IMR-90 (cell line): ENCODE results near the gene ESR2. TPM values are rescaled to one million over a fixed set of nuclear protein-coding genes. Genes with fewer than 3 reads are reported as not detected.

Source experiments
- ATAC-seq: fragments of 200-7000 bp; cut with Tn5 transposase; 2 replicates; pipeline ENCODE4 v1.9.1; 2020; ENCODE audit warnings: low read depth, mild to moderate bottlenecking, moderate library complexity
- BruUV-seq: library from RNA; stranded (reverse); fragments of 400-500 nt; replicated peaks from 2 replicates; lab custom pipeline; 2021; lab: Mats Ljungman, UMichigan
- CTCF ChIA-PET: fragments of 300-600 bp; formaldehyde crosslinking; extraction: SDS; loops from one replicate; lab custom pipeline; 2021; ENCODE audit warnings: antibody characterized with exemption; lab: Yijun Ruan, JAX
- POLR2A ChIA-PET: fragments of 300-600 bp; sonication (Branson Sonifier 250); formaldehyde crosslinking; loops from one replicate; lab custom pipeline; 2022; ENCODE audit warnings: antibody characterized with exemption; ENCODE audit not compliant: unreplicated experiment; lab: Charles Lee
- DNase-seq: peaks from one replicate; pipeline ENCODE4 v3.0.0; 2013
- H2AFZ ChIP-seq: replicated peaks from 2 replicates; pipeline ENCODE3; 2013; ENCODE audit warnings: low read length, mild to moderate bottlenecking; ENCODE audit not compliant: poor library complexity
- H2AK5ac ChIP-seq: 2 replicates; pipeline ENCODE4 v1.6.1; 2013; ENCODE audit warnings: low read depth, low read length, inconsistent platforms
- H2AK9ac ChIP-seq: replicated peaks from 2 replicates; pipeline ENCODE3; 2013; ENCODE audit warnings: mild to moderate bottlenecking, low read depth, low read length, moderate library complexity; ENCODE audit not compliant: poor library complexity
- H2BK120ac ChIP-seq: 2 replicates; pipeline ENCODE4 v1.6.1; 2013; ENCODE audit warnings: low read depth, low read length, inconsistent platforms
- H2BK15ac ChIP-seq: 3 replicates; pipeline ENCODE4 v1.6.1; 2013; ENCODE audit warnings: low read depth, low read length, inconsistent platforms
- H2BK20ac ChIP-seq: 2 replicates; pipeline ENCODE4 v1.6.1; 2013; ENCODE audit warnings: low read depth, mild to moderate bottlenecking, inconsistent platforms, low read length, moderate library complexity
- H2BK5ac ChIP-seq: 2 replicates; pipeline ENCODE4 v1.6.1; 2013; ENCODE audit warnings: mild to moderate bottlenecking, low read depth, low read length, inconsistent platforms; ENCODE audit not compliant: poor library complexity, severe bottlenecking
- H3K14ac ChIP-seq: replicated peaks from 2 replicates; pipeline ENCODE4 v1.6.1; 2013; ENCODE audit warnings: low read depth, low read length, inconsistent platforms
- H3K18ac ChIP-seq: 2 replicates; pipeline ENCODE4 v1.6.1; 2013; ENCODE audit warnings: low read depth, low read length, control low read depth
- H3K23ac ChIP-seq: 2 replicates; pipeline ENCODE4 v1.6.1; 2013; ENCODE audit warnings: low read depth, low read length, inconsistent platforms
- H3K27ac ChIP-seq: 2 replicates; pipeline ENCODE4 v1.5.1; 2013; ENCODE audit warnings: mild to moderate bottlenecking, control low read depth, low read length; ENCODE audit not compliant: insufficient read depth
- H3K27me3 ChIP-seq: 2 replicates; pipeline ENCODE4 v1.6.1; 2013; ENCODE audit warnings: low read length; ENCODE audit not compliant: control insufficient read depth, insufficient read depth
- H3K36me3 ChIP-seq: 2 replicates; pipeline ENCODE4 v1.6.1; 2013; ENCODE audit warnings: low read length, mixed read lengths; ENCODE audit not compliant: control insufficient read depth, insufficient read depth
- H3K4ac ChIP-seq: 2 replicates; pipeline ENCODE4 v1.6.1; 2013; ENCODE audit warnings: low read depth, low read length, inconsistent platforms
- H3K4me1 ChIP-seq: 2 replicates; pipeline ENCODE4 v1.6.1; 2013; ENCODE audit warnings: low read length, mixed read lengths; ENCODE audit not compliant: control insufficient read depth, insufficient read depth
- H3K4me2 ChIP-seq: 2 replicates; pipeline ENCODE4 v1.6.1; 2013; ENCODE audit warnings: low read depth, mild to moderate bottlenecking, control low read depth, low read length, moderate library complexity
- H3K4me3 ChIP-seq: 2 replicates; pipeline ENCODE4 v1.5.1; 2013; ENCODE audit warnings: low read depth, mild to moderate bottlenecking, control low read depth, low read length, moderate library complexity; ENCODE audit not compliant: insufficient read depth
- H3K56ac ChIP-seq: 2 replicates; pipeline ENCODE4 v1.6.1; 2013; ENCODE audit warnings: low read length, inconsistent platforms; ENCODE audit not compliant: insufficient read depth; ENCODE audit errors: extremely low read depth
- H3K79me1 ChIP-seq, 2 experiments: 2 replicates each; pipeline ENCODE4 v1.6.1; 2013; ENCODE audit warnings: low read length in 2 of 2, inconsistent platforms in 1 of 2, low read depth in 1 of 2
- H3K9ac ChIP-seq: 2 replicates; pipeline ENCODE4 v1.6.1; 2013; ENCODE audit warnings: low read depth, low read length, control low read depth
- H3K9me1 ChIP-seq: 2 replicates; pipeline ENCODE4 v1.6.1; 2013; ENCODE audit warnings: low read length, inconsistent platforms; ENCODE audit not compliant: insufficient read depth
- H3K9me3 ChIP-seq: 2 replicates; pipeline ENCODE4 v1.6.1; 2013; ENCODE audit warnings: low read length; ENCODE audit not compliant: control insufficient read depth, insufficient read depth
- H4K20me1 ChIP-seq: 2 replicates; pipeline ENCODE4 v1.6.1; 2013; ENCODE audit warnings: low read length, inconsistent platforms; ENCODE audit not compliant: insufficient read depth
- H4K5ac ChIP-seq: 2 replicates; pipeline ENCODE4 v1.6.1; 2013; ENCODE audit warnings: mild to moderate bottlenecking, low read depth, low read length, control low read depth
- H4K8ac ChIP-seq, 2 experiments: 2 replicates each; pipeline ENCODE4 v1.6.1; 2013; ENCODE audit warnings: low read depth in 2 of 2, low read length in 2 of 2, control low read depth in 1 of 2, inconsistent platforms in 1 of 2
- H4K91ac ChIP-seq: 2 replicates; pipeline ENCODE4 v1.6.1; 2013; ENCODE audit warnings: low read depth, low read length, inconsistent platforms; ENCODE audit not compliant: insufficient read depth
- BHLHE40 ChIP-seq: fragments of 150-350 bp; IDR thresholded peaks from 2 replicates; pipeline ENCODE4 v1.6.1; 2016; ENCODE audit warnings: mild to moderate bottlenecking, low read depth, low read length
- CEBPB ChIP-seq: IDR thresholded peaks from 2 replicates; pipeline ENCODE4 v1.6.1; 2012; ENCODE audit warnings: low read depth, low read length, improper control_type of control experiment
- CHD1 ChIP-seq: IDR thresholded peaks from 2 replicates; pipeline ENCODE4 v1.6.1; 2012; ENCODE audit warnings: low read depth, low read length, improper control_type of control experiment
- ELK1 ChIP-seq: fragments of 150-350 bp; IDR thresholded peaks from 2 replicates; pipeline ENCODE4 v1.6.1; 2016; ENCODE audit warnings: low read depth, mild to moderate bottlenecking, low read length, moderate library complexity, borderline replicate concordance
- FOS ChIP-seq: fragments of 150-350 bp; IDR thresholded peaks from 2 replicates; pipeline ENCODE4 v1.6.1; 2016; ENCODE audit warnings: low read depth, low read length
- MAFK ChIP-seq: IDR thresholded peaks from 2 replicates; pipeline ENCODE4 v1.6.1; 2012; ENCODE audit warnings: low read depth, low read length, improper control_type of control experiment
- MAZ ChIP-seq: IDR thresholded peaks from 2 replicates; pipeline ENCODE4 v1.6.1; 2012; ENCODE audit warnings: low read depth, mild to moderate bottlenecking, low read length, improper control_type of control experiment, moderate library complexity, borderline replicate concordance
- MXI1 ChIP-seq: IDR thresholded peaks from 2 replicates; pipeline ENCODE4 v1.6.1; 2012; ENCODE audit warnings: low read depth, mild to moderate bottlenecking, low read length, moderate library complexity, borderline replicate concordance
- NFE2L2 ChIP-seq: fragments of 150-350 bp; IDR thresholded peaks from 2 replicates; pipeline ENCODE4 v1.6.1; 2016; ENCODE audit warnings: low read depth, mild to moderate bottlenecking, low read length
- POLR2A ChIP-seq: IDR thresholded peaks from 2 replicates; pipeline ENCODE4 v1.6.1; 2012; ENCODE audit warnings: mild to moderate bottlenecking, low read depth, low read length
- RAD21 ChIP-seq: IDR thresholded peaks from 2 replicates; pipeline ENCODE4 v1.6.1; 2012; ENCODE audit warnings: low read length, improper control_type of control experiment
- RCOR1 ChIP-seq: IDR thresholded peaks from 2 replicates; pipeline ENCODE4 v1.6.1; 2012; ENCODE audit warnings: mild to moderate bottlenecking, low read length, improper control_type of control experiment; ENCODE audit not compliant: insufficient replicate concordance
- RFX5 ChIP-seq: IDR thresholded peaks from 2 replicates; pipeline ENCODE4 v1.8.0; 2012; ENCODE audit warnings: low read depth, mild to moderate bottlenecking, low read length, moderate library complexity
- SMC3 ChIP-seq: fragments of 150-350 bp; IDR thresholded peaks from 2 replicates; pipeline ENCODE4 v1.6.1; 2016; ENCODE audit warnings: low read depth, mild to moderate bottlenecking, antibody characterized with exemption, low read length, moderate library complexity
- USF2 ChIP-seq: fragments of 150-350 bp; IDR thresholded peaks from 2 replicates; pipeline ENCODE4 v1.6.1; 2017; ENCODE audit warnings: mild to moderate bottlenecking, antibody characterized with exemption, low read length, low read depth
- WGBS, 2 experiments: methylation state at CpG; one replicate each; pipeline versions ENCODE4 v1.1.5 to v1.1.7; 2013; ENCODE audit warnings: missing lambda C conversion rate in 2 of 2; ENCODE audit not compliant: insufficient read length in 1 of 2; ENCODE audit errors: extremely low coverage in 2 of 2; 5-methylcytosine and 5-hydroxymethylcytosine counted together
- dilution Hi-C: fragments of 300-500 bp; cut with HindIII; formaldehyde crosslinking; loops from one replicate; pipeline ENCODE4 v1.14.3; 2018; ENCODE audit warnings: low sequenced_read_pairs; ENCODE audit not compliant: unreplicated experiment
- in situ Hi-C: fragments of 300-500 bp; cut with MboI; formaldehyde crosslinking; loops from 3 replicates; pipeline ENCODE4 v1.14.3; 2019; ENCODE audit warnings: low sequenced_read_pairs, inconsistent platforms, mixed read lengths
- intact Hi-C: fragments of 100-400 bp; cut with micrococcal nuclease; formaldehyde crosslinking; loops from 2 replicates; pipeline ENCODE4 v1.10.0; 2022
- polyA plus RNA-seq, 3 experiments: library from polyadenylated mRNA; depleted of rRNA; stranded (reverse); fragments of >200 nt; gene quantifications; 2 replicates each; pipeline ENCODE4 v1.2.3, GENCODE V29; 2012; ENCODE audit warnings: low replicate concordance in 1 of 3
- total RNA-seq: library from RNA; depleted of rRNA; stranded (reverse); fragments of >200 nt; gene quantifications from 2 replicates; pipeline ENCODE4 v1.2.3, GENCODE V29; 2012
- TF ChIP-seq, protein P1 (sequence below): conservative IDR thresholded peaks from 2 replicates; pipeline ENCODE4 v1.5.1; 2012; ENCODE audit warnings: mild to moderate bottlenecking, low read depth, low read length, improper control_type of control experiment

ESR2 gene
- total and polyA plus RNA-seq, 2 of the 4 experiments (the other 2 are of a cell fraction) = under 0.01 to 0.03 TPM

DNA sequence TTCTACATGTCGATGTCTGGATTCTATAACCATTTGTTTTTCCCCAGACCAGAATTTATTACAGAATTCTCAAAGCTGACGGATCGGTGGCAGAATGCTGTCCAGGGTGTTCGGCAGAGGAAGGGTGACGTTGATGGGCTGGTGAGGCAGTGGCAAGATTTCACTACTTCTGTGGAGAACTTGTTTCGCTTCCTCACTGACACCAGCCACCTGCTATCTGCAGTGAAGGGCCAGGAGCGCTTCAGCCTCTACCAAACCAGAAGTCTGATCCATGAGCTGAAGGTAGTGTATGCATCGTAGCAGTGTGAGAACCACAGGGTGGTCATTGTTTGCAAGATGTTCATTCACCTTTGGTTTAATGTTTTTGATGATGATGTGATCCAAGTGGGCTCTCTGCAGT lies 124.0 kb downstream of the ESR2 start:
- no TSS peak for BruUV-seq
- intact Hi-C loops = no loop called here

More for the DNA sequence above, 124.0 kb downstream of the ESR2 start:
- Histone ChIP-seq H3K79me1 (no peaks in the 10 kb centered on the region), H3K27ac (no peak overlapping the region), H3K36me3 (0 out of 2 replicates have a peak, but pooled peaks cover 2% of the 10 kb centered on the region), H2BK5ac (no peak overlapping the region), H4K20me1 (no peaks in the 10 kb centered on the region), H3K4ac (no peak overlapping the region), H3K4me2 (no peak overlapping the region), H2BK15ac (no peak overlapping the region), H4K5ac (no peak overlapping the region), H3K23ac (no peak overlapping the region), H3K9ac (no peak overlapping the region), H2BK20ac (no peak overlapping the region), H3K14ac (no peak overlapping the region), H4K8ac (no peak overlapping the region), H3K56ac (no peak overlapping the region), H3K9me3 (no peaks in the 10 kb centered on the region), H3K18ac (no peak overlapping the region), H3K4me3 (no peak overlapping the region), H3K4me1 (peaks cover 2% of the 10 kb centered on the region; the same call in 1 of the 2 replicates), H3K27me3 (no peaks in the 10 kb centered on the region), H3K9me1 (peaks cover 2% of the 10 kb centered on the region; the same call in 1 of the 2 replicates), H2BK120ac (no peak overlapping the region), H2AK9ac (no peak overlapping the region), H2AFZ (no peak overlapping the region), H2AK5ac (no peak overlapping the region), H4K91ac (no peak overlapping the region)
- no peak for ATAC-seq
- no peak for DNase-seq
- no CpG with 5 or more reads among the region's 8 CpGs for WGBS, 2 experiments
- in situ Hi-C loops (no loop called here), dilution Hi-C loops (no loop called here)
- POLR2A ChIA-PET = no interaction called here
- CTCF ChIA-PET = no interaction called here
- no peak for TF ChIP-seq RFX5
- no peak for TF ChIP-seq ELK1
- no peak for TF ChIP-seq USF2
- TF ChIP-seq RAD21 = no peak
- TF ChIP-seq FOS = no peak
- no peak for TF ChIP-seq NFE2L2
- no peak for TF ChIP-seq MAFK
- TF ChIP-seq POLR2A = no peak
- no peak for TF ChIP-seq BHLHE40
- no peak for TF ChIP-seq SMC3
- no peak for TF ChIP-seq MAZ
- no peak for TF ChIP-seq RCOR1
- TF ChIP-seq, protein P1, sequence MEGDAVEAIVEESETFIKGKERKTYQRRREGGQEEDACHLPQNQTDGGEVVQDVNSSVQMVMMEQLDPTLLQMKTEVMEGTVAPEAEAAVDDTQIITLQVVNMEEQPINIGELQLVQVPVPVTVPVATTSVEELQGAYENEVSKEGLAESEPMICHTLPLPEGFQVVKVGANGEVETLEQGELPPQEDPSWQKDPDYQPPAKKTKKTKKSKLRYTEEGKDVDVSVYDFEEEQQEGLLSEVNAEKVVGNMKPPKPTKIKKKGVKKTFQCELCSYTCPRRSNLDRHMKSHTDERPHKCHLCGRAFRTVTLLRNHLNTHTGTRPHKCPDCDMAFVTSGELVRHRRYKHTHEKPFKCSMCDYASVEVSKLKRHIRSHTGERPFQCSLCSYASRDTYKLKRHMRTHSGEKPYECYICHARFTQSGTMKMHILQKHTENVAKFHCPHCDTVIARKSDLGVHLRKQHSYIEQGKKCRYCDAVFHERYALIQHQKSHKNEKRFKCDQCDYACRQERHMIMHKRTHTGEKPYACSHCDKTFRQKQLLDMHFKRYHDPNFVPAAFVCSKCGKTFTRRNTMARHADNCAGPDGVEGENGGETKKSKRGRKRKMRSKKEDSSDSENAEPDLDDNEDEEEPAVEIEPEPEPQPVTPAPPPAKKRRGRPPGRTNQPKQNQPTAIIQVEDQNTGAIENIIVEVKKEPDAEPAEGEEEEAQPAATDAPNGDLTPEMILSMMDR = no peak
- TF ChIP-seq MXI1 = no peak
- no peak for TF ChIP-seq CHD1
- no peak for TF ChIP-seq CEBPB
